Measurements from ENCODE around the gene WFDC1. TPM values are rescaled to one million over a fixed set of nuclear protein-coding genes. Genes with fewer than 3 reads are reported as not detected.

The WFDC1 gene
- total RNA-seq, 4 donors from 2014 or later, result 0.77 to 13.3 (median 5.7) TPM

DNA sequence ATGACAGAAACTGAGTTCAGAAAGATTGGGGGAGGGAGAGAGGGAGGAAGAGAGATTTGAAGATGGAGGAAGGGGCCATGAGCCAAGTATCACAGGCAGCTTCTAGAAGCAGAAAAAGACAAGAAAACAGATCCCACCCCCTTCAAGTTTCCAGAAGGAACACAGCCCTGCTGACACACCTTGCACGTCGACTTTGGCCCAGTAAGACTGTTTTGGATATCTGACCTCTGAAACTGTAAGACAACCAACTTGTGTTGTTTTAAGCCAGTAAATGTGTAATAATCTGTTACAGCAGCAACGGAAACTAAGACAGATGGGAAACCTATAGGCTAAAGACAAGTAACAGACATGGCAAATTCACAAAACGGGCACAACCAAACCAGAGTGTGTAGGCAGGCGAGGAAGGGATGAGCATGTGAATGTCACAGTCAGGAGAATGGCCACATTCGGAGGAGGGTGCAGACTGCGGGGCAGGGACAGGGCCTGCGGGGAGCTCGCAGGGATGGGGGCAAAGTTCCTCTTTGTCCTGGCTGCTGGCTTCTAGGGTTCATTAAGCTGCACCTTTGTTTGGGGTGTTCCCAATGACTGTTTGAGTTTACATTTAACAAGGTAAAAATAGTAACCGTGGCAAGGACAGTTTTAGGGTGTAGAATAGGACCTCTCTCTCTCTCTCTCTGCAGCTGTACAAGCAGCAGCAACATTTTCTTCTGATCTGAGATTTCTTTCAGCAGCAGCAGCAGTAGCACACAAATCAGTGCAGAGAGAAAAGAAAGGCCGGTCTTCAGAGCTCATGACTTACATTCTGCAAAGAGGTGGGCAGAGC, 55.4 kb downstream of the WFDC1 start:
- no peak for TF ChIP-seq POLR2A (IDR thresholded peaks at IDR 0.05)
- TF ChIP-seq CTCF (IDR thresholded peaks at IDR 0.05), result no peak
- intact Hi-C loops (cut with DNase I; ENCODE audit: low total_unique reads), result no loop called here
- Histone ChIP-seq H3K4me1 (no peaks in the 10 kb centered on the region), H3K9me3 (no peaks in the 10 kb centered on the region), H3K36me3 (no peaks in the 10 kb centered on the region), H3K27me3 (no peaks in the 10 kb centered on the region), H3K4me3 (no peak overlapping the region), H3K27ac (no peak overlapping the region)
- DNase-seq, result no peak

GRCh38 chr16:84350685-84351400, 56.2 kb downstream of the WFDC1 start:
- intact Hi-C loops (cut with DNase I; ENCODE audit: low total_unique reads), result no loop called here
- no peak for TF ChIP-seq CTCF (IDR thresholded peaks at IDR 0.05)
- TF ChIP-seq POLR2A (IDR thresholded peaks at IDR 0.05), result no peak
- no peaks in the 10 kb centered on the region for H3K36me3 ChIP-seq

DNA sequence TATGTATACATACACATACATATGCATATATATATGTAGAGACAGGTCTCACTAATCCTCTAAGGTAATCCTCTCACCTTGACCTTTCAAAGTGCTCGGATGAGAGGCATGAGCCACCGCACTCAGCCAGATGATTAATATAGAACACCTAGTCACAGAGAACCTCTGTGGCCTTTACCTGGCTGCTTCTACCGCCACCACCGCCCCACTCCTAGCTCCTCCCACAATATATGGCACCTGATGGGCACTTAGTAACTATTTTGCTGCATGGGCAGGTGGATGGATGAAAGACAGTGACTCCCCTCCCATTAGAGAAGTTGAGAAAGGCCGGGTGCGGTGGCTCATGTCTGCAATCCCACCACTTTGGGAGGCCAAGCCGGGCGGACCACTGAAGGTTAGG, 57.0 kb downstream of the WFDC1 start:
- Histone ChIP-seq H3K27me3 (no peaks in the 10 kb centered on the region), H3K4me3 (no peak overlapping the region), H3K4me1 (no peaks in the 10 kb centered on the region), H3K9me3 (no peaks in the 10 kb centered on the region), H3K27ac (no peak overlapping the region), H3K36me3 (no peaks in the 10 kb centered on the region)
- no peak for TF ChIP-seq POLR2A (IDR thresholded peaks at IDR 0.05)
- TF ChIP-seq CTCF (IDR thresholded peaks at IDR 0.05), result no peak
- intact Hi-C loops (cut with DNase I; ENCODE audit: low total_unique reads), result no loop called here
- DNase-seq, result no peak

More at GRCh38 chr16:84350685-84351400, 56.2 kb downstream of the WFDC1 start:
- Histone ChIP-seq H3K9me3 (no peaks in the 10 kb centered on the region), H3K27me3 (no peaks in the 10 kb centered on the region), H3K4me1 (no peaks in the 10 kb centered on the region), H3K4me3 (no peak overlapping the region), H3K27ac (no peak overlapping the region)
- no peak for DNase-seq

DNA sequence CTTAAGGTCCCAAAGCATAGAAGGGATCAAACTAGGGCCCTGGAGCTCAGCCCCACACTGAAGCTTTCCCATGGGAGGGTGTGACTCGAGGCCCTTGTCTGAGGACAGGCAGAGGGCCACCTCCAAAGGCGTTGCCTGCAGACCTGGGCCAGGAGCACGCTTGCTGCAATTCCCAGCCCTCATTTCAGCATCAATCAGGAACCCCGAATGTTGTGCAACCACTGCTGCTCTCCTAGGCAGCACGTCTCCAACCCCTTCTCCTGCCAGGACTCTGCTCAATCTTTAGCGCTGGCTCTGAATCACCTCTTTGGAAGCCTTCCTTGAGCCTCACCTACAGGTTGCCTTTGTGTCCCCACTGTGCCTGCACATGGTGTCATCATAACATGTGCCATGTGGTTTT, 59.6 kb downstream of the WFDC1 start:
- TF ChIP-seq POLR2A (IDR thresholded peaks at IDR 0.05), result no peak
- H3K36me3 ChIP-seq, result no peaks in the 10 kb centered on the region
- H3K27ac ChIP-seq, result no peak overlapping the region
- H3K9me3 ChIP-seq, result no peaks in the 10 kb centered on the region
- no peak overlapping the region for H3K4me3 ChIP-seq
- no peaks in the 10 kb centered on the region for H3K27me3 ChIP-seq
- intact Hi-C loops (cut with DNase I; ENCODE audit: low total_unique reads), result no loop called here
- H3K4me1 ChIP-seq, result no peaks in the 10 kb centered on the region
- DNase-seq, result no peak

DNA sequence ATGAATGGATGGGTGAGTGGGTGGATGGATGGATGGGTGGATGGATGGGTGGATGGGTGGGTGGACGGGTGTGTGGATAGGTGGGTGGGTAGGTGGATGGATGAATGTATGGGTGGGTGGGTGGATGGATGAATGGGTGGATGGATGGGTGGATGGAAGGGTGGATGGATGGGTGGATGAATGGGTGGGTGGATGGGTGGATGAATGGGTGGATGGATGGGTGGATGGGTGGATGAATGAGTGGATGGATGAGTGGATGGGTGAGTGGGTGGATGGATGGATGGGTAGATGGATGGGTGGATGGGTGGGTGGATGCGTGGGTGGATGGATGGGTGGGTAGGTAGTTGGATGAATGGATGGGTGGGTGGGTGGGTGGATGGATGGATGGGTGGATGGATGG, 60.5 kb downstream of the WFDC1 start:
- Histone ChIP-seq H3K4me1 (no peaks in the 10 kb centered on the region), H3K27me3 (no peaks in the 10 kb centered on the region), H3K4me3 (no peak overlapping the region), H3K27ac (no peak overlapping the region), H3K36me3 (no peaks in the 10 kb centered on the region), H3K9me3 (no peaks in the 10 kb centered on the region)
- no peak for DNase-seq
- intact Hi-C loops (cut with DNase I; ENCODE audit: low total_unique reads), result no loop called here
- no peak for TF ChIP-seq CTCF (IDR thresholded peaks at IDR 0.05)
- TF ChIP-seq POLR2A (IDR thresholded peaks at IDR 0.05), result no peak

Data from uterus (tissue), 4 donors.